HG02588 (cell line): ENCODE results near the gene MPND.

Source experiments
- ATAC-seq: cut with Tn5 transposase; IDR thresholded peaks from one replicate; pipeline ENCODE4 v1.9.1; 2021; ENCODE audit warnings: mild to moderate bottlenecking, moderate library complexity; ENCODE audit not compliant: unreplicated experiment

Gene MPND, protein sequence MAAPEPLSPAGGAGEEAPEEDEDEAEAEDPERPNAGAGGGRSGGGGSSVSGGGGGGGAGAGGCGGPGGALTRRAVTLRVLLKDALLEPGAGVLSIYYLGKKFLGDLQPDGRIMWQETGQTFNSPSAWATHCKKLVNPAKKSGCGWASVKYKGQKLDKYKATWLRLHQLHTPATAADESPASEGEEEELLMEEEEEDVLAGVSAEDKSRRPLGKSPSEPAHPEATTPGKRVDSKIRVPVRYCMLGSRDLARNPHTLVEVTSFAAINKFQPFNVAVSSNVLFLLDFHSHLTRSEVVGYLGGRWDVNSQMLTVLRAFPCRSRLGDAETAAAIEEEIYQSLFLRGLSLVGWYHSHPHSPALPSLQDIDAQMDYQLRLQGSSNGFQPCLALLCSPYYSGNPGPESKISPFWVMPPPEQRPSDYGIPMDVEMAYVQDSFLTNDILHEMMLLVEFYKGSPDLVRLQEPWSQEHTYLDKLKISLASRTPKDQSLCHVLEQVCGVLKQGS

DNA sequence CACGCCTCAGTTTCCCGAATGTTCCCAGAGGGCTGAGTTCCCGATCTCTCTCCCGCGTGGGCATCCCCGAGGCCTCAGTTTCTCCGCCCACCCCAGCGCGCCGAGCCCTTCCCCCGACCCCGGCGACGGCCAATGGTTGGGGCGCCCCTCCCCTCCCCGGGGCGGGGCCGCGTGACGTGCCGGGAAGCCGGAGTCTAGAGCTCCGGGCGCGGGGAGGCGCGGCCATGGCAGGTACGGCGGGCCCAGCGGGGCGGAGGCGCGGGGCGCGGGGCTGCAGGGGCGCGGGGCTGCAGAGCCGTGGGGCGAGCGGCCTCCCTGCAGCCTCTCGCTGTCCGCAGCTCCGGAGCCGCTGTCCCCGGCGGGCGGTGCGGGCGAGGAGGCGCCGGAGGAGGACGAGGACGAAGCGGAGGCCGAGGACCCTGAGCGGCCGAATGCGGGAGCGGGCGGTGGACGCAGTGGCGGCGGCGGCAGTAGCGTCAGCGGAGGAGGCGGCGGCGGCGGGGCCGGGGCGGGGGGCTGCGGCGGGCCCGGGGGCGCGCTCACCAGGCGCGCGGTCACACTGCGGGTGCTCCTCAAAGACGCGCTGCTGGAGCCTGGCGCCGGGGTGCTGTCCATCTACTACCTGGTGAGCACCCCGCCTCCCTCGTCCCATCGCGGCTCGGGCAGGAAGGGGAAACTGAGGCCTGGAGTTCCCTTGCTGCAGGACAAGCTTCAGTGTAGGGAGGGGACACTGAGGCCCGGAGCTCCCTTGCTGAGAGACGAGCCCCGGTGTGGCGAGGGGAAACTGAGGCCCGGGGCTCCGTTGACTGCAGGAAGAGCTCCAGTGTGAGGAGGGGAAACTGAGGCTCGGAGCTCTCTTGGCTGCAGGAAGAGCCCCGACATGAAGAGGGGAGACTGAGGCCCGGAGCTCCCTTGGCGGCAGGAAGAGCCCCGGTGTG is at the start of gene MPND:
Gene MPND, plus strand, starts transcription at position 193 of the 938 bp plus-strand sequence. Its CDS starts 32 bp downstream, at position 225.
- ATAC-seq = peak; percentile 47

DNA sequence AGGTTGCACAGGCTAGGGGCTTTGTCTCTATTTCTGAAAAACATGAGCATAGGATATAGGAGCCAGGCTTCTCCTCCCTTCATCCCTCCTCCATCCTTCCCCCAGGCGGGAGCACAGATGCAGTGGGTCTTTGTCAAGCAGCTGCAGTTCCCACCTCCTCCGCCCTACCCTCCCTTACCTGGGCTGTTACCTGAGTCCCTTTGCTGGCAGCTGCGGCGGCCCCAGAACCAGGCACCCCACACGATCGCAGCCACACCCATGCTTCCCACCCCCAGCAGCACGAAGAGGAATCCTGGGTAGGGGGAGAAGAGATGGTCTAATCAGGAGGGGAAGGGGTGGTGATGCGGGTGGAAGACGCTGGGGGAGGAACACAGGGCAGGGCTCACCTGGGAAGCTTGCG is 49.0 kb upstream of the MPND start:
- no peak for ATAC-seq

DNA sequence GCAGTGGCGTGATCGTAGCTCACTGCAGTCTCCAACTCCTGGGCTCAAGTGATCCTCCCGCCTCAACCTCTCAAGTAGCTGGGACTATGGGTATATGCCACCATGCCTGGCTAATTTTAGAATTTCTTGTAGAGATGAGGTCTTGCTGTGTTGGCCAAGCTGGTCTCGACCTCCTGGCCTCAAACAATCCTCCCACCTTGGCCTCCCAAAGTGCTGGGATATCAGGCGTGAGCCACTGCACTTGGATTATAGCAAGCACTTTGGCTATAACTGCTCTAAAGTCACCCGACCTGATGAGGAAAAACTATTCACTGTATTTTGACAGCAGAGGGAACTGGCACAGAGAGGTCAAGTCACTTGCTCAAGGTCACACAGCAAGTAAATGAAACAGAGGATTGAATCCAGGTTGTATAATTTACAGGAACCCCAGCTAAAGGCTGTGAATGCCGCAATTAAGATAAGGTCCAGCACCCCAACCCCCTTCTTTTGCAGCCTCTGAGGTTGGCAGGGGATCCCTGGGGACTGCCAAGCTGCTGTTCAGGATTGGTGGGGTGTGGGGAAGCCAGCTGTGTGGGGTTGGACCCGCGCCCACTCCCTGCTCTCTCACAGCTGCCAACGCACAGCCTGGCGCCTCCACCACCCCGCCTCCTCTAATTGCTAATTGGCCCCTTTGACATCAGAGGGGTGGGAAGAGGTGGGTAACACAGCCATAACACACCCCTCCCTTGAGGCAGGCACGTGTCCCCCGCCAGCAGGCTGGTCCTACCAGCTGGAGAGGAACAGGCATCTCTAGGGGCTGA is 47.2 kb upstream of the MPND start:
- no peak for ATAC-seq

DNA sequence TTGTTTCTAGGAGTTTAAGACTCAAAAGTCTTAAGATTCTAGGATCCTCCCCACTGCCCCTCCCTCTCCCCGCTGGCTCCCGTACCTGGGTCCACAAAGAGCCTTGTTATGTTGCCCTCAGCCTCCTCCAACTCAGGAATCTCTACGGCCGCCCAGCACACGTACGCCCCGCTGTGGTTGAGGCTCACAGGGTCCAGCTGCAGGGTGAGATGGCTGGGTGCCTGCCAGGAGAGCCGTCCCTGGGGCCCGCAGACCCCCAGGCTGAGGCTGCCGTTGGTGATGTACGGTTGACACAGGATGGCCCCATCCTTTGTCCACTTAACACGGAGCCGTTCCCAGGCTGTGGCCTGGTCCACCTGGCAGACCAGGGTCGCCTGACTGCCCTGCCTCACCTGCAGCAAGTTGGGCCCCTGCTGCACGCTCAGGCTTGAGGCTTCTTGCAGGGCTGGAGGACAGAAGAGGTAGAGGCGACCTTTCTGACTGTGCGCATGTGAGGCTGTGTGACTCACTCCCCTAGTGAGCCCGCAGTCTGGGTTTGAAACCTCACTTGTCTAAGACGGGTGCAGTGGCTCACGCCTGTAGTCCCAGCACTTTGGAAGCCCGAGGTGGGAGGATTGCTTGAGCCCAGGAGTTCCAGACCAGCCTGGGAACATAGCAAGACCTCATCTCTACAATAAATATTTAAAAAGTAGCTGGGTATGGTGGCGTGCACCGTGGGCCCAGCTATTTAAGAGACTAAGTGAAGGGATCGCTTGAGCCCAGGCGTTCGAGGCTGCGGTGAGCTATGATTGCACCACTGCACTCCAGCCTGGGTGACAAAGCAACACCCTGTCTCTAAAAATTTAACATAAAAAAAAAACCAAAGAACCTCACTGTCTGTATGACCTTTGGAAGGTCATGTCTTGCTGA is 45.2 kb upstream of the MPND start:
- ATAC-seq = no peak

DNA sequence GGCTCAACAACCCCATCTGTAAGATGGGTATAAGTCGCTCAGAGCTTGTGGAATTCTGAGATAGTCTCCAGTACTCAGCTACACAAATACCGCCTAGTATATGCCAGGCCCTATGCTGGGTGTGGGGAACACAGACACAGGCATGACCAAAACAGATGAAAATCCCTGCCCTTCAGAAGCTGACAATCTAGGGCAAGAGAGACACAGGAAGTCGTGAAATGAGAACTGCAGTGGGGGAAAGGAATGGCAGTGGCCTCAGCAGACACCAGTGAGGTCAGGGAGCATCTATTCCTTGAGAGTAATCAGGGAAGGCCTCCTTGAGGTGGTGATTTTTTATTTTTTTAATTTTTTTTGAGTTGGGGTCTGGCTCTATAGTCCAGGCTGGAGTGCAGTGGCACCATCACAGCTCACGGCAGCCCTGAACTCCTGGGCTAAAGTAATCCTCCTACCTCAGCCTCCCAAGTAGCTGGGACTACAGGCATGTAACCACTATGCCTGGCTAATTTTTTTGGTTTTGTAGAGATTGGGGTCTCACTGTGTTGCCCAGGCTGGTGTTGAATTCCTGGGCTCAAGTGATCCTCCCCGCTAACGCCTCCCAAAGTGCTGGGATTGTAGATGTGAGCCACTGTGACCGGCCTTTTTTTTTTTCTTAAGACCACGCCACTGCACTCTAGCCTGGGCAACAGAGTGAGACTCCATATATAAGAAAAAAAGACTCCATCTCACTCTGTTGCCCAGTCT is 44.4 kb upstream of the MPND start:
- no peak for ATAC-seq

DNA sequence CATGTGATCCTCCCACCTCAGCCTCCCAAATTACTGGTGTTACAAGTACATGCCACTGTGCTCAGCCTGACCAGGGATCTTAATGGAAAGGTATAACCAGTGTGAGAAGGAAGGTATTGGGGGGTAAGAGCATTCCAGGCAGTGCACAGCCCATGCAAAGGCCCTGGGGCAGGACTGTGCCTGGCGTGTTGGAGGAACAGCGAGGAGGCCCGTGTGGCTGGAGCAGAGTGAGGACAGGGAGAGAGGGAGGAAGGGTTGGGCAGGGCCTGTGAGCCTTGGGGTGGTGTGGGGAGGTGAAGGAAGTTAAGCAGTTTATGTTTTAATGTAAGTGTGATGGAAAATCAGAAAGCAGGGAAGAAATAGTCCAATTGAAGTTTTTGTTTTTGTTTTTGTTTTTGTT is 42.8 kb upstream of the MPND start:
- no peak for ATAC-seq

DNA sequence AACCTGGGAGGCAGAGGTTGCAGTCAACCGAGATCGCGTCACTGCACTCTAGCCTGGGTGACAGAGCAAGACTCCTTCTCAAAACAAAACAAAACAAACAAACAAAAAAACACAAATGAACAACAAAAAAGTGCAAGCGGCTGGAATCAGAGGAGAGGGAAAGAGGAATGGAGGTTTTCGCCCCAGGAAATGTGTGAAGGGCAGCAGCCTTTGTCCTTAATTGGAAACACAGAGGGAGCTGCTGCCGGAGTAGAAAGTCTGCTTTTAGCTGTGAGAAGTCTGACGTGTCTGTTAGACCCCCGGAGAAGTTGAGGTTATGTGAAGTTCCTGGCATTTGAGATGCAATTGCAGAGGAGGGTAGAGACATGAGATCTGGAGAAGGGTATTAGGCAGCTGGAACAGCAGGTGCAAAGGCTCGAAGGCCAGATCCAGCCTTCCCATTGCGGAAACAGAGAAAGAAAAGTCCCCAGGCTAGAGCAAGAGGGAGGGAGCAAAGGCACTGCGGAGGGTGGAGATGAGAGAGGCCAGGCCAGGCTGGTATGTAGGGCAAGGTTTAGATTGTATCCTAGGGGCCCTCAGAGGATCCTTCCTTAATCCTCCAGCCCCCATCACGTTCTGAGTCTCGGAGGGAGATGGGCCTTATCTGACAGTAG is 41.6 kb upstream of the MPND start:
- no peak for ATAC-seq

DNA sequence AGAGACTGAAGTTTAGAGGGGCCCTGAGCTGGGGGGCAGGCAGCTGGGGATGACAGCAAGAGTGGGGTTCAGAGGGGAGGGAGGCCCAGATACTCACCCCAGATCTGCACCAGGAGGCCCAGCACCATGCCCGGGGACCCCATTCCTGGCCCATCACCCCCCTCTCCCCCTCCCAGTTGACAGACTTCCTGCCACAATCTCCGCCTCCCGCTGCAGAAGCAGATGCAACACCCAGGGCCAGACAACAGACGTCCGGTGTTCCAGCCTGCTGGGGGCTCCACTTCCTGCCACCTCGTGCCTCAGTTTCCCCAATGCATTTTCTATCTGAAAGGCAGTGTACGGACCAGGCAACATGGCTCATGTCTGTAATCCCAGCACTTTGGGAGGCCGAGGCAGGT is 41.1 kb upstream of the MPND start, which contains the start of gene TMIGD2:
Gene TMIGD2, minus strand, starts transcription at position 147 of the 398 bp plus-strand sequence. Its CDS starts 4 bp downstream, at position 143.
- no peak for ATAC-seq

DNA sequence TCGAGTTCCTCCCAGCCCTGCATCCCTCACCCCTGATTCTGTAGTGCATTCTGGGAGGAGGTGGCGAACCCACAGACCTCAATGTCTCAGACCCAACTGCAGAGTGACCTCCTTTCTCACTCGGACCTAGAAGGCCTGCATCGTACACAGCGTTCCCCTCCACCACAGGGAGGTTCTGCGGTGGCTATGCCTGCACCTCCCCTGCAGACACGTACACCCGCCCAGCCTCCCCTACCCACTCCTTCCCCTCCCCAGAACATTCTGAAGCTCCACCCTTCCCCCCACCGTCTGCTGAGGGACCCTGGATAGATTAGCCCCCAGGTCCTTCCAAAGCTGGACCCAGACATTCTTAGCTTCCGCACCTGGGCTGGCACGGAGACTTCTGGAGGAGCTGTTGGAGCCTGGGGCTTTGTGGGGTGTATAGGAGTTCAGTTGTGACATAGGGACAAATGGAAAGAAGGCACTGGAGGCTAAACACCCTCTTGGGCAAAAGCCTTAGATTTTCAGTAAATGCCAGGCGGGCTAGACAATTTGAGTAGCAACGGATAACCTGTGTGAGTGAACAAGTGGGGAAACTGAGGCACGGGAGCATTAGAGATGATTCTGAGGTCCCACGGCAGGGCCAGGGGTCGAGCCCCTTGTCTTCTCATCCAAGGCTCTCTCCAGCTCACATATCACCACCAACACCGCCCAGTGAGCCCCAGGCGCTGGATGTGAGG is 39.4 kb upstream of the MPND start:
- ATAC-seq = no peak

DNA sequence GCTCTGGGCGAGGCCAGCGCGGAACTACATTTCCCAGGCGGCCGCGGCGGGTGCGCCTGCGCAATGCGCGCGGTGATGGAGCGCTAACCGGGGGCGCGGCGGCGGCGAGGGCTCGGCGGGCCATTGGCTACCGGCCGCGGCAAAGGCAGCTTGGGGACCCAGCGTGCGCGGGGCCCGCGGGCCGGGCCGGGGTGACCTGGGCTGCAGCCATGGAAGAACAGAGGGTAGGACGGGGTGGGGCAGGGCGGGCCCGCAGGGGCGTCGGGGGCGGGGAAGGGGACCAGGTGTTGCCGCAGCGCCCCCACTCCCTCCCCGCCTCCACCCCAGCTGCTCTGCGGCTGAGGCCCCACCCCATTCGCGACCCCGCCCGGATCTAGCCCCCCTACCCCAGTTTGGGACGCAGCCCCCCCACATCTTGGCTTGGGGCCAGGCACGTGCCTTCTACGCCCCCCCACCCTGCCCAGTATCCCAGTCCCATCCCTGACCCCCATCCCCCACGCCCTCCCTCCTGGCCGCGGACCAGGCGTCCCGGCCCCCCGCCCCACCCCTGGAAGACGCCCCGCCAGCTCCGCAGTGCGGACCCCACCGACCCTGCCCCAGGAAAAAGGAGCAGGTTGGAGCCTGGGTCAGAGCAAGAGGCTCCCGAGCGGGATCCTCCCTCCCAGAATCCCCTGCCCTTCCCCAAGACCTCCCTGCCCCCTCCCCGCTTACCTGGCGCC is 38.7 kb upstream of the MPND start, which contains the start of gene FSD1:
Gene FSD1, plus strand, starts transcription at position 61 of the 719 bp plus-strand sequence. Its CDS starts 149 bp downstream, at position 210.
- no peak for ATAC-seq

DNA sequence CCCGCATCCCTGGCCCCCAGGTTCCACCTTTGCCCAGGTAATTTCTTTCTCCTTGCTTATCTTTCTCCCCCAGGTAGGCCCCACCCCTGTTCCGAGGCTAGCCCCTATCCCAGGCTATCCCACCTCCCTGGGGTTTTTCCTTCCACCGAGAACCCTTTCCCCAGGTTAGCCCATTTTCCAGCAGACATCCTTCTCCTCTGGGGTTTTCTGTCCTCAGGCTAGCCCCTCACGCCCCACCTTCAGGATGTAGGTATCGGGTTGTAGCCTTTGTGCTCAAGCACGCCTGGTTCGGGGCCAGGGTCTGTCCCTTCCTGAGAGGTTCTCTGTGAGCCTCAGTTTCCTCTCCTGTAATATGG is 38.1 kb upstream of the MPND start:
- no peak for ATAC-seq

DNA sequence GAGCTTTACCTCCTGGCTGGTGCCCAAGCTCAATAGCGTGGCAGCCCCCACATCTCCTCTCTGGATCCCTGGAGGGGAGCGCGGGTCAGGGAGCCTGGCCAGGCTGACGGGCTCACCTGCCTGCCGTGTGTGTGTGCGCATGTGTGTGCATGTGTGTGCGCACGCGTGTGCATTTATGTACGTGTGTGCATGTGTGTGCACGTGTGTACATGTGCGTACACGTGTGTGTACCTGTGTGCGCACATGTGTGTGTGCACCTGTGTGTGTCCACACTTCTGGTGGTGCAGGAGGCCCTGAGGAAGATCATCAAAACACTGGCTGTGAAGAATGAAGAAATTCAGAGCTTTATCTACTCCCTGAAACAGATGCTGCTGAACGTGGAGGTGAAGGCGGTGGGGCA is 37.7 kb upstream of the MPND start:
- ATAC-seq = no peak

DNA sequence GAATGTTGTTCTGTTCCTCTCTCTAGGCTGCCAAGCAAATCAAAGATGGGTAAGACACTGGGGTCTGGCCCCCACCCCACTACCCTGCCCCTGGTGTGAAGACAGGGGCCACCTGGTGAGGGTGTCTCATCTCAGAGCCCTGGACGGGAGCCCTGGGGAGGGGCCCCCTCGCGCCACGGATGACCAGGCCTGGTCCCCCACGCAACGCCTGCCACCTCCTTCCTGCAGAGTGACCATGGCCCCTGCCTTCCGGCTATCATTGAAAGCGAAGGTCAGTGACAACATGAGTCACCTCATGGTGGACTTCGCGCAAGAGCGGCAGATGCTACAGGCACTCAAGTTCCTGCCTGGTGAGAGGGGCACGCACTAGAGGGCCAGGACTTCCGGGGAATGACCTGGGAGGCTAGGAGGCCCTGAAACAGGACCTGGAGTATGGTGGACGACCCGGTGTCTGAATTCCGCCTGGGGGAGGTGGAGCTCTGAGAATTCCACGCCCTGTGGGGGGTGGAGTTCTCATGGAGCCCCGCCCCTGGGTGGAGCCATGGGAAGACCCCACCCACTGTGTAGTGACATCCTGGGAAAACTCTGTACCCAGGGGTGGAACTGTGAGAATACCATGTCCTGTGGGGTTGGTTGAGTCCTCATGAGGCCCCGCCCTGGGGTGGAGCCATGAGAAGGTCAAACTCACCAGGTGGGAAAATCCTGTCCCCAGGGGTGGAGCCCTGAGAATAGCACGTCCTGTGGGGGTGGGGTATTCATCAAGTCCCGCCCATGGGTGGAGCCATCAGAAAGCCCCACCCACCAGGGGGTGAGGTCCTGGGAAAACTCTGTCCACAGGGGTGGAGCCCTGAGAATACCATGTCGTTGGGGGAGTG is 32.9 kb upstream of the MPND start:
- ATAC-seq = no peak

DNA sequence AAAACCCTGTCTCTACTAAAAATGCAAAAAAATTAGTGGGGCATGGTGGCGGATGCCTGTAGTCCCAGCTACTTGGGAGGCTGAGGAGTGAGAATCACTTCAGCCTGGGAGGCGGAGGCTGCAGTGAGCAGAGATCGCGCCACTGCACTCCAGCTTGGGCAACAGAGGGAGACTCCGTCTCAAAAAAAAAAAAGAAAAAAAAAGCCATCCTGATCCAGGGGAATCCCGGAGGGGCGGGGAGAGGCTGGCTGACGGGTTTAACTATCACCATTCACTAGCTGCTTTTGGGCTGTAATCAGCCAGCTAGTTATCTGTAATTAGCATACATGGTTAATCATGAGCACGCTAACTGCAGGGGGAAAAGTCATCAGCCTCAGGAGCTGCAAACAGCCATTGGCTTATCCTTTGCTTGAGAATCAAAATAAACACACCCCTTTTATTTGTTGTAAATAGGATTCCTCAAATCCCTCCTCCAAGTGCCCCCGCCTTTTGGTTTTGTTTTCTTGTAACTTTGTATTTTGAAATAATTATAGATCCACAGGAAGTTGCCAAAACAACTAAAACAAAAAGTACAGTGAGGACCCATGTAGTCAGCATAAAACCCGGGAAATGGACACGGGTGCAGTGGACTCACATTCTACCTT is 29.4 kb upstream of the MPND start:
- ATAC-seq = no peak

DNA sequence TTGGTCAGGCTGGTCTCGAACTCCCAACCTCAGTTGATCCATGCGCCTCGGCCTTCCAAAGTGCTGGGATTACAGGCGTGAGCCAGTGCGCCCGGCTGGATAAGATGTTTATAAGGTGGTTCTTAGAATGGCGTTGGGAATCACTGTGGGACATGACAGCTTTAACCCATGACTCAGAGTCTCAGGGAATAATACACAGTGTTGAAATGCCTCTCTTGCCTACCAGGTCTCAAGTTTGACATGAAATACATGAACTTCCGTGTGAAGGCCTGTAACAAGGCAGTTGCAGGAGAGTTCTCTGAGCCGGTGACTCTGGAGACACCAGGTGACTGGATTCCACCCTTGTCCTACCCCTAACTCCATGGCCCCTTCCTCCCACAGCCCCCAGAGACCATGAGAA is 26.4 kb upstream of the MPND start:
- no peak for ATAC-seq

DNA sequence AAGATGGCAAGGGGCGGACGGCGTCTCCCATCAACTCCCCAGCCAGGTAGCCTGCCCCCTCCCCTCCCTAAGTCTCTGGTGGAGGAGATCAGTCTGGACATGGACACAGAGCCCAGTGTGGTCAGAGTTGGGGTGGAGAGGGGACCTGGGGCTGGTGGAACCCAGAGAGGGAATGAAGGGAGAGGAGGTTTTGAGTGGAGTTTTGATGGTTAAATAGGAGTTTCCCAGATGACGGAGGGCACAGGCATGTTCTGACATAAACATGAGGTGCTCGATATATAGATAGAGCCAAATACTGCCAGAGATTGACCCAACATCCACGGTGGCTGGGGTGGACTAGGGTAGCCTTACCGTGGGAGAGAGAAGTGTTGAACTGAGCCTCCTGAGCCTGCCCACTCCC is 24.9 kb upstream of the MPND start:
- ATAC-seq = no peak
